GM12874 (cell line): ENCODE measurements around the gene CFAP100.

Experiments
- TF ChIP-seq, protein P1 (sequence below): IDR thresholded peaks from 2 replicates; pipeline ENCODE4 v1.5.1; 2011; ENCODE audit warnings: low read depth, mild to moderate bottlenecking, control low read depth, low read length, moderate library complexity; ENCODE audit not compliant: insufficient read depth

The CFAP100 gene

DNA sequence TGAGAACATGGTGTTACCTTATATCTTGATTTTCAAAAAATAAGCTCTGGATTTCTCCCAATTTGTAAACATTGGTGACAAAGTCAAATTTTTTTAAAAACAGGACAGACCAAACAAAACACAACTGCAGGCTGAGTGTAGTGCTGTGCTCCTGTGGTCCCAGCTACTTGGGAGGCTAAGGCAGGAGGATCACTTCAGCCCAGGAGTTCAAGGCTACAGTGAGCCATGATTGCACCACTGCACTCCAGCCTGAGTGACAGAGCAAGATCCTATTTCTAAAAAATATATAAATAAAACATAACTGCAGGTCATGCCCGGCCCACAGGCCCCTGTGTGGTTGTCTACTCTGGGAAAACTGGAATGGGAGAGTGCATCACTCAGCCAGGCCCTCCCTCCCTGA lies 84.9 kb downstream of the CFAP100 start:
- TF ChIP-seq, protein P1, sequence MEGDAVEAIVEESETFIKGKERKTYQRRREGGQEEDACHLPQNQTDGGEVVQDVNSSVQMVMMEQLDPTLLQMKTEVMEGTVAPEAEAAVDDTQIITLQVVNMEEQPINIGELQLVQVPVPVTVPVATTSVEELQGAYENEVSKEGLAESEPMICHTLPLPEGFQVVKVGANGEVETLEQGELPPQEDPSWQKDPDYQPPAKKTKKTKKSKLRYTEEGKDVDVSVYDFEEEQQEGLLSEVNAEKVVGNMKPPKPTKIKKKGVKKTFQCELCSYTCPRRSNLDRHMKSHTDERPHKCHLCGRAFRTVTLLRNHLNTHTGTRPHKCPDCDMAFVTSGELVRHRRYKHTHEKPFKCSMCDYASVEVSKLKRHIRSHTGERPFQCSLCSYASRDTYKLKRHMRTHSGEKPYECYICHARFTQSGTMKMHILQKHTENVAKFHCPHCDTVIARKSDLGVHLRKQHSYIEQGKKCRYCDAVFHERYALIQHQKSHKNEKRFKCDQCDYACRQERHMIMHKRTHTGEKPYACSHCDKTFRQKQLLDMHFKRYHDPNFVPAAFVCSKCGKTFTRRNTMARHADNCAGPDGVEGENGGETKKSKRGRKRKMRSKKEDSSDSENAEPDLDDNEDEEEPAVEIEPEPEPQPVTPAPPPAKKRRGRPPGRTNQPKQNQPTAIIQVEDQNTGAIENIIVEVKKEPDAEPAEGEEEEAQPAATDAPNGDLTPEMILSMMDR, result no peak

DNA sequence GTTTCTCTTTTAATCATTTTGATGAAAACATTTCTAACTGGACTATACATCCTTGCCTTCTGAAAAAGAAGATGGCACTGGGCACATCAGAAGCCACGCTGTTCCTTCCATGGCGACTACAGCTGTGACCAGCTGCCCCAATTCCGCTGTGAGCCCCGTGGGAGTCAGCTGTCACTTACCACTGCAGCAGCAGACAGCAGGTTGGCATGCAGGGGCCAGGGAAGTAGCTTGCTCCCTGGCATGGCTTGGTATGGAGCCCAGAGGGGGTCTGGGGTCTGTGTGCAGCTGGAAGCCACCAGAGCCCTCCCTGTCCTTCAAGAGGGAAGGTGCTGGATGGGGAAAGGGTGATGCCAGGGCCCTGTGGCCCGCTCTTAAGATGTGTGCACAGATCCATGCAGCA lies 85.5 kb downstream of the CFAP100 start:
- TF ChIP-seq, protein P1, result no peak

DNA sequence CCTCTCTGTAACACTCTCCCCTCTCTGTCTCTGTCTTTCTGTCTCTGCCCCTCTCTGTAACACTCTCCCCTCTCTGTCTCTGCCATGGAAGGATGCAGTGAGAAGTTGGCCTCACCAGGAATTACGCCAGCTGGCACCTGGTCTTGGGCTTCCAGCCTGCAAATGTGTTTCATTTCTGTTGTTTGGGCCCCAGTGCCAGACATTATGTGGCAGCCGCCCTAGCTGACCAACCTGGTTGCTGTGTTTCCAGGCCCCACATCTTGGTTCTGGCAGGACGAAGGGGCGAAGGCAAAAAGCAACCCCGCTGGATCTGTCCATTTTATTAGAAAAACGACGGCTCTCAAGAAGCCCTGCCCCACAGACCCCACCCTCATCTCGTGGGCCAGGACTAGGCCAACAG lies 86.2 kb downstream of the CFAP100 start:
- TF ChIP-seq, protein P1, result no peak

DNA sequence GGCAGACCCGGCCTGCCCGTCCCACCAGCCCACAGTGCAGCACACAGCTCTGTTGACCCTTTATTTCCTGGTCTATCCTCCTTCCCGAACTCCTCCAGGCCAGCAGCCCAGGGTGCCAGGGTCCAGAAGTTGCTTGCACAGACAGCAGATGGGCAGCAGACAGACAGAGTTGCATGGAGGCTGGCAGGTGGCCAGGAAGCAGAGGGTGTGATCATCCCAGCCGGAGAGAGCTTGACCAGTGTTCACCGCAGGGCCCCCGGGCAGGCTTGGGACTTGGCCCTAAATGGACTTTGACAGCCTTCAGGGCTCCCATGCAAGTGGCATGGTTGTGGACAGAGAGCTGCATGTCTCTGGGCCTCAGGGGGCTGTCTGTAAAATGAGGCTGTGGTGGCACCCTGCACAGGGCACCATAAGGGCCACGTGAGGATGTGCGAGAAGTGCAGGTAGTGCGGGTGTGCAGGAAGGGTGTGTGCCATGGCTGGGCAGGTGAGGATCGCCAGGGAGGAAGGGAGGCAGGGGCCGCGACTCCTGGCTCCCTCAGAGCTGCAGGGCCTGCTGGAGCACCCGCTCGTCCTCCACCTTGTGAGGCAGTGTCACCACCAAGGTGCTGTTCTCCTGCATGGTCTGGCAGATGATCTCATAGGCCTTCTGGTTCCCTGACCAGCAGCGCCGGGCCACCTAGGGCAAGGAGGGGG lies 87.2 kb downstream of the CFAP100 start:
- TF ChIP-seq, protein P1, result no peak

DNA sequence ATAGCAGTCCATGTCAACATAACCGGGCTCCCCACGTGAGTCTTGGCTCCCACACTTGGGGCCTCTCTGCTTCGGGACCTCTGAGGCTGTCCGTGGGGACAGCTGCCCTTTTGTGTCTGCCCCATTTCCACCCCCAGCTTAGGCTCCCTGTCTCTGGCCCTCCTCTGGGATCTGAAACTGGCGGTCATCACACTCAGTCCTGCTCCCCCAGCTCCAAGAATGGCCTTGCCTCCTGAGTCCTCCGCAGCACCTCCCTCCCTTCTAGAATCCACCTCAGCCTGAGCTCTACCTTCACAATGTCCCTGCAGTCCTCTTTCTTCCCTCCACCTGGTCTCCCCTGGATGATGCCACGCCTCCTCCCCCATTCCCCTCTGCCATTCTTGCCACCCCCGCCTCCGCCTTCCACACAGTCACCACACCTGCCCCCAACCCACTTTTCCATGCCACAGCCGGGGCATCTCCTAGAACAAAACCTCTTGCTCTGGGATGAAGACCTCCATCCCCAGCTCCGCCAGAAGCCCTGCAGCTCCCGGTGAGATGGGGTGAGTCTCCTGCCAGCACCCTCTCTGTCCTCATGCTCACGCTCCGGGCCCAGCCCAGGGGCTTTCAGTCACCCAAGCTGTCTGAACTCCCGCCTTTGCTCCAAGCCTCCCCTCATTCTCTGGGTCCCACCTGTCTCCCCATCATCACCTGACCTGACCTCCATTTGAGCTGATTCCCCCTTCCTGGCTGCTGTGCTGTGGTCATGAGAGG lies 88.0 kb downstream of the CFAP100 start:
- TF ChIP-seq, protein P1, result no peak

DNA sequence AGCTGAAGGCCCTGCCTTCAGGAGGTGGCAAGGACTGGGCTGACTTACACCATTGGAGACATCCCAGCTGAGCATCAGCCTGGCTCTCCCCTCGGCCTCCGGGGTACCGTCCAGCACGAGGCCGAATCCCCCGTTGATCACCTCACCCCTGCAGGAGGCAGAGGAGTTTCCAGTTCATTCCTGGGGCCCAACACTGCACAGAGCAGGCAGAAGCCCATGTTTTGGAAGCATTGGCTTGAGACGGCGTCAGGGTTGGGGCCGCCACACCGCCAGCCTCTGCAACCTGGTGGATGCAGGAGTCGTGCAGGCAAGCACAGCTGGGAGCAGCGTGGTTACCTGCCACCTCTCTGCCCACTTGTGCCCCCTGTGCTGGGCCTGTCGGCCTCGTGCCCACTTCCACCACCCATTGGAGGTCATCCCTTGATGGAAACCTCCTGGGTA lies 88.6 kb downstream of the CFAP100 start:
- TF ChIP-seq, protein P1, result no peak

DNA sequence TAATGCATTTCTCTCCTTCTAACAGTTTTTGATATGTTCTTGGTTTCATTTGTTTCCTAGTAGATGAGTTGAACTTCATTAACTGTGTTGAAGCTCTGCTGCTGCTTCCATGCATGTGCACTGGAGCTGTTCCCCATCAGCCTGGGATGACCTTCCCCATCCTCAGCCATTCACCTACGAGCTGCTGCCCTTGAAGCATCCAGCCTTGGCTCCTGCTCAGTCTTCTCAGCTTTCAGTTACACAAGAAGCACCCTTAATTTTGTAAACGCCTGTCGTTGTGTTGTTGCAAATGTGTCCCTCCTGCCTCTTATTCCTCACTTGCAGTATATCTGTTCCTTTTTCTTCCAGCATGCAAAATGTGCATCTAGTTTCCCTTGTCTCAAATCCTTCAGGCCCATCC lies 89.4 kb downstream of the CFAP100 start:
- TF ChIP-seq, protein P1, result no peak
